Measurements from ENCODE around the gene FOXP1.

GRCh38 chr3:71067977-71068654 lies 515.4 kb downstream of the FOXP1 start:
- TF ChIP-seq POLR2A (IDR thresholded peaks at IDR 0.05; ENCODE audit: low read depth): no peak
- no peak for TF ChIP-seq POLR2AphosphoS5 (IDR thresholded peaks at IDR 0.05)

Data from esophagus muscularis mucosa (tissue), 2 donors.